HepG2 (cell line): ENCODE measurements around the gene SKI. TPM values are rescaled to one million over a fixed set of nuclear protein-coding genes. Genes with fewer than 3 reads are reported as not detected.

Experiments used
- CCAR2 ChIP-seq: fragments of 200-400 bp; formaldehyde crosslinking; optimal IDR thresholded peaks from 2 replicates; pipeline ENCODE3; 2018; ENCODE audit warnings: low read depth, mild to moderate bottlenecking, low read length, moderate library complexity
- CENPT ChIP-seq: sonication (generic); formaldehyde crosslinking; IDR thresholded peaks from 2 replicates; pipeline ENCODE4 v1.8.0; 2022; ENCODE audit warnings: low read depth, mild to moderate bottlenecking, moderate library complexity, missing genetic modification reagents
- EEA1 ChIP-seq: sonication (generic); formaldehyde crosslinking; IDR thresholded peaks from 2 replicates; pipeline ENCODE4 v1.5.1; 2020; ENCODE audit warnings: mild to moderate bottlenecking, missing genetic modification reagents, borderline replicate concordance
- HIC2 ChIP-seq: sonication (generic); formaldehyde crosslinking; IDR thresholded peaks from 2 replicates; pipeline ENCODE4 v1.9.0; 2022; ENCODE audit warnings: low read depth, missing genetic modification reagents
- HMGXB4 ChIP-seq, 2 experiments: sonication (generic) in 1 of 2; formaldehyde crosslinking in 1 of 2; IDR thresholded peaks; 2 replicates each; pipeline versions ENCODE4 v1.4.0 to v1.6.1; 2018 to 2020; ENCODE audit warnings: missing genetic modification reagents in 2 of 2, borderline replicate concordance in 1 of 2, low read depth in 1 of 2, mild to moderate bottlenecking in 1 of 2, missing biosample characterization in 1 of 2
- MZF1 ChIP-seq: sonication (generic); formaldehyde crosslinking; IDR thresholded peaks from 2 replicates; pipeline ENCODE4 v1.8.1; 2023; ENCODE audit warnings: mild to moderate bottlenecking, missing genetic modification reagents, borderline replicate concordance
- PRDM4 ChIP-seq: sonication (generic); formaldehyde crosslinking; IDR thresholded peaks from 2 replicates; pipeline ENCODE4 v1.9.0; 2021; ENCODE audit warnings: missing genetic modification reagents, borderline replicate concordance
- RELA ChIP-seq: sonication (generic); formaldehyde crosslinking; IDR thresholded peaks from 2 replicates; pipeline ENCODE4 v1.4.0; 2020; ENCODE audit warnings: missing genetic modification reagents
- TOE1 ChIP-seq: sonication (generic); formaldehyde crosslinking; IDR thresholded peaks from 2 replicates; pipeline ENCODE4 v1.4.0; 2020; ENCODE audit warnings: mild to moderate bottlenecking, missing genetic modification reagents
- ZNF205 ChIP-seq: IDR thresholded peaks from 2 replicates; pipeline ENCODE4 v1.6.1; 2018; ENCODE audit warnings: missing biosample characterization, missing genetic modification reagents
- ZNF616 ChIP-seq: sonication (generic); formaldehyde crosslinking; IDR thresholded peaks from 2 replicates; pipeline ENCODE4 v1.5.0; 2020; ENCODE audit warnings: low read depth, mild to moderate bottlenecking, missing genetic modification reagents
- ZNF709 ChIP-seq: sonication (generic); formaldehyde crosslinking; IDR thresholded peaks from 2 replicates; pipeline ENCODE4 v1.5.0; 2020; ENCODE audit warnings: mild to moderate bottlenecking, missing genetic modification reagents
- ZSCAN21 ChIP-seq: sonication (generic); formaldehyde crosslinking; IDR thresholded peaks from 2 replicates; pipeline ENCODE4 v1.8.0; 2022; ENCODE audit warnings: mild to moderate bottlenecking, missing genetic modification reagents, moderate library complexity, borderline replicate concordance
- polyA plus RNA-seq, 8 experiments: library from polyadenylated mRNA; depleted of rRNA in 3 of 8; stranded (reverse) in 7 of 8; unstranded in 1 of 8; fragments of >200 nt; fragmentation: Illumina TruSeq in 4 of 8; extraction: Trizol in 4 of 8; gene quantifications; 2 replicates each; pipeline versions ENCODE4 v1.2.1 to v1.2.3, GENCODE V29; 2011 to 2016; ENCODE audit warnings: low read depth in 4 of 8, missing spikeins in 1 of 8, mixed read lengths in 1 of 8; ENCODE audit not compliant: insufficient read depth in 1 of 8
- total RNA-seq, 5 experiments: library from RNA; depleted of rRNA; stranded (reverse); fragments of >200 nt; fragmentation: Illumina TruSeq; extraction: Trizol; gene quantifications; 2 replicates each; pipeline ENCODE4 v1.2.3, GENCODE V29; 2016; ENCODE audit warnings: low read depth in 1 of 5
- TF ChIP-seq, protein P1 (sequence below): sonication (generic); formaldehyde crosslinking; IDR thresholded peaks from 2 replicates; pipeline ENCODE4 v1.4.0; 2020; ENCODE audit warnings: missing genetic modification reagents, mild to moderate bottlenecking, borderline replicate concordance
- TF ChIP-seq, protein P2 (sequence below): sonication (generic); formaldehyde crosslinking; IDR thresholded peaks from 2 replicates; pipeline ENCODE4 v1.4.0; 2020; ENCODE audit warnings: missing genetic modification reagents
- TF ChIP-seq, protein P3 (sequence below): IDR thresholded peaks from 2 replicates; pipeline ENCODE4 v1.6.1; 2016; ENCODE audit warnings: mild to moderate bottlenecking, missing biosample characterization, missing genetic modification reagents

The SKI gene
- total and polyA plus RNA-seq, 2 of the 13 experiments (the other 11 are each of a cell fraction or from before 2014, with no cell fraction given), result 4.7 to 6.9 TPM

- TF ChIP-seq PRDM4 (CRISPR knock-in tag) (no peak), HIC2 (peak; percentile 77; the same call in 1 of the 2 replicates), EEA1 (CRISPR knock-in tag) (0 out of 2 replicates have a peak, but pooled peaks have one; percentile 49), MZF1 (CRISPR knock-in tag) (no peak), ZSCAN21 (no peak; the same call in 1 of the 2 replicates), ZNF616 (CRISPR knock-in tag) (no peak), ZNF709 (CRISPR knock-in tag) (no peak), ZNF205 (CRISPR knock-in tag) (no peak), TOE1 (CRISPR knock-in tag) (no peak), RELA (CRISPR knock-in tag) (0 out of 2 replicates have a peak, but pooled peaks have one; percentile 23), CCAR2 (no peak), CENPT (0 out of 2 replicates have a peak, but pooled peaks have one; percentile 44), HMGXB4 (CRISPR knock-in tag; IDR thresholded peaks at IDR 0.05; ENCODE audit: borderline replicate concordance in 1 of 2, low read depth in 1 of 2) (no peak)
- TF ChIP-seq, protein P1, sequence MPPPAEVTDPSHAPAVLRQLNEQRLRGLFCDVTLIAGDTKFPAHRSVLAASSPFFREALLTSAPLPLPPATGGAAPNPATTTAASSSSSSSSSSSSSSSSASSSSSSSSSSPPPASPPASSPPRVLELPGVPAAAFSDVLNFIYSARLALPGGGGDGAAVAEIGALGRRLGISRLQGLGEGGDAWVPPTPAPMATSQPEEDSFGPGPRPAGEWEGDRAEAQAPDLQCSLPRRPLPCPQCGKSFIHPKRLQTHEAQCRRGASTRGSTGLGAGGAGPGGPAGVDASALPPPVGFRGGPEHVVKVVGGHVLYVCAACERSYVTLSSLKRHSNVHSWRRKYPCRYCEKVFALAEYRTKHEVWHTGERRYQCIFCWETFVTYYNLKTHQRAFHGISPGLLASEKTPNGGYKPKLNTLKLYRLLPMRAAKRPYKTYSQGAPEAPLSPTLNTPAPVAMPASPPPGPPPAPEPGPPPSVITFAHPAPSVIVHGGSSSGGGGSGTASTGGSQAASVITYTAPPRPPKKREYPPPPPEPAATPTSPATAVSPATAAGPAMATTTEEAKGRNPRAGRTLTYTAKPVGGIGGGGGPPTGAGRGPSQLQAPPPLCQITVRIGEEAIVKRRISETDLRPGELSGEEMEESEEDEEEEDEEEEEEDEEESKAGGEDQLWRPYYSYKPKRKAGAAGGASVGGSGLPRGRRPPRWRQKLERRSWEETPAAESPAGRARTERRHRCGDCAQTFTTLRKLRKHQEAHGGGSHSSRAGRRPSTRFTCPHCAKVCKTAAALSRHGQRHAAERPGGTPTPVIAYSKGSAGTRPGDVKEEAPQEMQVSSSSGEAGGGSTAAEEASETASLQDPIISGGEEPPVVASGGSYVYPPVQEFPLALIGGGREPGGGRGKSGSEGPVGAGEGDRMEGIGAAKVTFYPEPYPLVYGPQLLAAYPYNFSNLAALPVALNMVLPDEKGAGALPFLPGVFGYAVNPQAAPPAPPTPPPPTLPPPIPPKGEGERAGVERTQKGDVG (CRISPR knock-in tag), result 0 out of 2 replicates have a peak, but pooled peaks have one; percentile 40
- TF ChIP-seq, protein P2, sequence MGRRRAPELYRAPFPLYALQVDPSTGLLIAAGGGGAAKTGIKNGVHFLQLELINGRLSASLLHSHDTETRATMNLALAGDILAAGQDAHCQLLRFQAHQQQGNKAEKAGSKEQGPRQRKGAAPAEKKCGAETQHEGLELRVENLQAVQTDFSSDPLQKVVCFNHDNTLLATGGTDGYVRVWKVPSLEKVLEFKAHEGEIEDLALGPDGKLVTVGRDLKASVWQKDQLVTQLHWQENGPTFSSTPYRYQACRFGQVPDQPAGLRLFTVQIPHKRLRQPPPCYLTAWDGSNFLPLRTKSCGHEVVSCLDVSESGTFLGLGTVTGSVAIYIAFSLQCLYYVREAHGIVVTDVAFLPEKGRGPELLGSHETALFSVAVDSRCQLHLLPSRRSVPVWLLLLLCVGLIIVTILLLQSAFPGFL (CRISPR knock-in tag), result no peak
- TF ChIP-seq, protein P3, sequence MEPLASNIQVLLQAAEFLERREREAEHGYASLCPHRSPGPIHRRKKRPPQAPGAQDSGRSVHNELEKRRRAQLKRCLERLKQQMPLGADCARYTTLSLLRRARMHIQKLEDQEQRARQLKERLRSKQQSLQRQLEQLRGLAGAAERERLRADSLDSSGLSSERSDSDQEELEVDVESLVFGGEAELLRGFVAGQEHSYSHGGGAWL (CRISPR knock-in tag), result peak; percentile 36; the same call in 1 of the 2 replicates
Observed at GRCh38 chr1:2214541-2215241, 13.4 kb upstream of the SKI start (continued).
